ENCODE results near the gene WDR49.

WDR49 gene

DNA sequence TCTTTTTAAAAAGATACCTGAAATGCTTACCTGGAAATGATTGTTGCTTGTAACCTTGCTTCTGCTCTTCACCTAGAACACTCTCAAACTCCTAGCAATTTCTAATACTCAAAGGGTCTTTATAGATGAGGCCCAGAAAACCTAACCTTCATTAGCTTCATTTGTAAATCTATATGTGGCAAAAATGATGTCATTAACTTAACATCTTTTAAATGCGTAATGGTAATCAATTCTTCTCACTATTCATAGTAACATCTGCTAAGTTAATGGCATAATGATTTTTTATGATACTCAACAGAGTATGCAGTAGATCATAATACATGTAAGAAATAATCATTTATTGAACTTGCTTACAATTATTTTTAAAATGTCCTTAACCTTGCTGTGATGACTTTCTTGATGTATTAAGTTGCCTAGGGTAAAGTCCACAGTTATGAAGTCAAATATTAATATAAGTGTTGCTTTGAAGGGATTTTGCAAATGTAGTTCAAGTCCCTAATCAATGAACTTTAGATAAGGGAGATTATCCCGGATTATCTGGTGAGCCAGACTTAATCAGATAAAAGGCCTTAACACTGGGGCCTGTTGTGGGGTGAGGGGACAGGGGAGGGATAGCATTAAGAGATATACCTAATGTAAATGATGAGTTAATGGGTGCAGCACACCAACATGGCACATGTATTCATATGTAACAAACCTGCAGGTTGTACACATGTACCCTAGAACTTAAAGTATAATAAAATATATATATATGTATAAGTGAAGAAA, 169.8 kb downstream of the WDR49 start:
- no peak for DNase-seq

DNA sequence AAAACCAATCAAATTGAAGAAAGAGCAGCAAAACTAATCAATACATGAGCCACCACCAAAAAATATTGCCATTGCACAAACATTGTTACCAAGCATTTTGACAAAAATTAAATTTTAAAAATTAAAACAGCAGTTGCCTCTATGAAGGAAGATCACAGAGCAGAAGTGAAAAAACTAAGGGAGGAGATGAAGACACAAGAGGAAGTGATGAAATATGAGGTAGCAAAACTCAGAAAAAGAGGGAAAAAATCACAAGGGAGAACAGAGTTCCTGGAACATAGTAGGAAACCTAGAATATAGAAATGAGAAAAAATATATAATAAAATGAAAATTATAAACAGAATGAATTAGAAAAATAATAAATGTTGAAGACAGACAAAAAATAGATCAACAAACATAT, 172.6 kb downstream of the WDR49 start:
- no peak for DNase-seq

DNA sequence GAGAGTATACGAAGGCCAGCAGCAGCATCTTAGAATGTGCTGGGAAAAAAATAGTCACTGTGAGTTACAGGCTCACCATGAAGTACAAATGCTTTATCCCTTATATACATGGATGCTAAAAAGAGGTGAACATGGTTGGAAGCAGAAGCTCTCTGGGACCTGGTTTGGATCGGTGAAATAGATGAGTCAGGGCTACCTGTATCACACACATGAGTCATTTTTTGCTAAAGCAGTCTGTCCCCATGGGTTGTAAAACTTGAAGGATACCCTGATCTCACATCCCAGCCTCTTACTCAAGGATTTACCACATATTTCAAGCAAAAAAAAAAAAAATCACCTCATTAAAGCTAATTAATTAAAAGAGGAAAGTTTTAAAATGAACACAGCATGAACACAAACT, 173.0 kb downstream of the WDR49 start:
- DNase-seq, result no peak

DNA sequence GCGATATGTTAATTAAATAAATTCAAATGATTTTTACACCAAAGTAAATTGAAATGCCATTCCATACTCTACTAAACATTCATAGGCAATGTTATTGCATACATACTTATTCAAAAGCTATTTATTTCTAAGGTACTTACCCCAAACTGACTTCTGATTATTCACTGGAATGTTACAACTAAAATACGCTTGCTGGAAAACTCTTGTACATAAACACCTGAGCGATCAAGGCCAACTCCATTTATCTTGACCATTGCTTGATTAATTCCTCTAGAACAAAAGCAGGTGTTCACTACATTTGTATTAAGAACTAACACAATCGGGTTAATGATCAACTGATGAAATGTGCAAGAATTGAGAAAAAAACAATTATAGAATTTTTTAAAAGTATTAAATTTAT, 179.9 kb downstream of the WDR49 start, which contains the start of gene SERPINI2:
Gene SERPINI2, minus strand, starts transcription at position 180 of the 400 bp plus-strand sequence. CDS start 2,208 bp downstream, outside the sequence.
- DNase-seq, result no peak

DNA sequence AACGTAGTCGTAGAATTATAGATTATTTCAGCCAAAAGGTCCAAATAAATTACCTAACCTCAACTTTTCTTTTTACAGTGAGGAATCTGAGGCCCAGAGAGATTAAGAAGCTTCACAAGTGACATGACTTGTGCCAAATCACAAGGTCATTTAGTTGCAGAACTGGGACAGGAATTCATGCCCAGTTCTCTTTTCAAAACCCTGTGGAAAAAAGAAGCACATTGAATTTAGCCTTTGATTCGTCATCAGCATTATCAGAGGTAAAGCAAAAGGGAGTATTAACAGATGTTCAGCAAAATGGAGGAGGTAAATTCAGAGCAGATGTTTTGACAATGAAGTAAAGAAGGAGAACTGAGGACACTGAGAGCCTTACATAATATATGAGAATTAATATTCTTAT, 184.4 kb downstream of the WDR49 start:
- no peak for DNase-seq

DNA sequence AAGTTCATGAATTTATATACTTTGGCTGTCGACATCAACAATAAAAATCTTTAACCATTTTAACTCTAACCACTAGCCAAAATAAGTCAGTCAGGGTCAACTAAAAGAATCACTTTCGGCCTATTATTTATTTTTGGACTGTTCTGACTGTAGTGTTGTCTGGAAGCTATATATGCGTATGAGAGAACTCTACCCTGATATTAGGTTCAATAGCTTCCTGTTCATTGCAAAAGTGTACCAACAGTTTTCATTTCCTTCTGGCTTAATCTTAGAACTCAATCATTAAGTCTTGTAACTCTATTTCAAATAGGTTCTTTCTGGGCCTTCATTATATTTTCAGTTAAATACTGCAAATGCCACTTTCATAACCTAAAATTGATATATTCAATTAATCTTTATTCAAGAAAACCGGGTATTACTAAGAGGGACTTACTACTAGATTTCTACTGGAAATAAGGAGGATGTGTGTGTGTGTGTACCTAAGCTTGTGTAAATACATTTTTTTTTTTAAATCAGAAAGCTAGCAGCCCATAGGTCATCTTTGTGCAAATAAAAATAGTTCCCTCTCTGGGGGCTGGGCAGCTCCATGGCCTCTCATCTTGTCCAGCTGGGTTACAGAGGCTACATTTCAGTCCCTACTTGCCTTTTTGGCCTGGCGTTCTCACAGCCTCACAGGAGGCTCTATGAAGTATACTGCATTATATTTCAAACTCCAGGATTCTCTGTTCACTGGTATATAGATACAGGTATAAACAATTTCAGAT, 185.7 kb downstream of the WDR49 start:
- DNase-seq, result no peak

DNA sequence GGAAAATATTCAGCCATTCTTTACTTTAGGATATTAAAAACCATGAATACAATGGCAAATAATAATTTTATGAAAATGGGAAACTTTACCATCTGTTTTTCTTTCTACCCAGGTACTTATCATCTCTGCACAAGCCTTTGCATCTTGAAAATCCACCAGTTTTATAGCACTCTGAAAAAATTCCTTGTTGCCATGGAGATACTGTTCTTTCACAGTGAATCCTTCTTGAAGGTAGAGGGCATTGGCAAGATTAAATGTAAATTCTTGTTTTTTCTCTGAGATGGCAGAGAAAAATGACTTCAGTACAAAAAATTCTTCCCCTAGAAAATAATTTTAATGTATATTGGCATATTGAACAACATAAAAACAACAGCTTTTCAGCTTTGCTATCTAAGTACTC, 186.8 kb downstream of the WDR49 start:
- no peak for DNase-seq

DNA sequence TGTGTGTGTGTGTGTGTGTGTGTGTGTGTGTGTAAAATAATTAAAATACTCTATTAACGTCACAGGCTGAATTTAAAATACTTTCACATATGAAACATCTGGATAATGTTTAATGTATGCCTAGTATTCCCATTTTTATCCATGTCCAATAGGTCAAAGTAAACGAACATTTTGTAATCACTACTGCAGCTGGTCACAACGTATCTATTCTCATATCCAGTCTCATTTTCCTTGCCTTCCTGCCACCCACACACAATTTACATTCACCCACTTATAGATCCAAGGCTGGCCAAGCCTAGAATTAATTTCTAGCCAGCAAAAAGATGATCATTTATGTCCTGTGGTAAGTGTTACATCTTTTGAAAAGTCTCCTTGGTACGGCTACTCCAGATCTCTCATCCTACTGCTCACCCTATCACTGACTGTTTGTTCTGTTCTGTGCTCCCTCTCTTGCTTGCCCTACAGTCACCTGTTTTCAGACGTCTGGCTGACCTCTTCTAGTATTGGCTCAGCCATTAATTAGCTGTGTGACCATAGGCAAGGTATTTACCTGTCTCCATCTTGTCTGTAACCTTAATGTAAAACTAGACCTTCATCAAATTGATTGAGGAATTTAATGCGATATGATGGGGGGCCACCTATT, 197.5 kb downstream of the WDR49 start:
- no peak for DNase-seq

DNA sequence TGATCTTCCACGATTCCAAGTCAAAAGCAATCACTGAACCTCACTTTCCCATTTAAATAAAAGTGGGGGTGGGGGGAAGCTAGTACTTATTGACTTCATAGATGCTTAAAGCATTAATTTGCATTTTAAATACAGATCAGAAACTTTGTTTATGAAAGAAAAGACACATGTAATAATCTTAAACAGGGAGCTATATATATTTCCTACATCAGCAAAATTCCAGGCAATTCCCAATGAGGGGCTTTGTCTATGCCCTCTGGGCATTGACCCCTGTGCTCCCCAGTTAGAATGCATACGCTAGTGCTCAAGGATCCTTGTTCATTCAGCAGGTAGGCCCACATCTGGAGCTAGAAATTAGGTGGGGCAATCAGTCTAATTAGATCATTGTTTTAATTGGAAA, 199.9 kb downstream of the WDR49 start:
- DNase-seq, result no peak

DNA sequence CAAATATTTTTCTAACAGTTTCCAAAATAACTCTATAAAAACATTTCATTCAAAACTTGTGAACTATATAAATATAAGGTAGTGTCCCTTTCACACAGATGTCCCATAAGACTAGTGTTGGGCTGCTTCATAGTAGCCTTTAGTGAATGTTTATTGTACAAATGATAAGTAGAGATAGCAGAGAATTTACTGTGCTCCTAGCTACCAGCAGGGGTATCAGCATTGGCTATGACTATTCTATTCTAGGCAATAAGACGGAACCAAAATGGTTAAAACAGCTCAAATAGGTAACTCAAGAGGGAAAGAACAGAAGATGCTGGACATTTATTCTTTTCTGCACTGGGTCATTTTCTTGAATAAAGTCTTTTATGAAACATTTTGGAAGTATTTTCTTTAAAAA, 202.5 kb downstream of the WDR49 start:
- DNase-seq, result no peak

DNA sequence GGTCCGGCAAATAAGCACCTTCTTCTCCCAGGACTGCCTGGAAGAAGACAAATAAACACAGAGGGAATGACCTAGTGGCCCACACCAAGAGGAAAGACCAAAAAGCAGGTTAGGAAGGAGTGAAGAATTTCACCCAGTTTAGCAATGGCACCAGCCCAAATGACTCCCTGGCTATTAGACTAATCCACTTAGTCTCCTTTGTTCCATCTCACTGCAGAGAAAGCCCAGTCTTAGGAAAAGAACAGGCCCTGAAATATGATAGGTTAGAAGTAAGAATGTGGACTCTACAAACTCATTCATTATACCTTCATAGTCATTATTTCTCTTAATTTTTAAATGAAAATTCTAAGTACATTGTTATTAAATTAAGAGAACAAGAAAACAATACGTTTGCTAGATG, 203.1 kb downstream of the WDR49 start:
- no peak for DNase-seq

DNA sequence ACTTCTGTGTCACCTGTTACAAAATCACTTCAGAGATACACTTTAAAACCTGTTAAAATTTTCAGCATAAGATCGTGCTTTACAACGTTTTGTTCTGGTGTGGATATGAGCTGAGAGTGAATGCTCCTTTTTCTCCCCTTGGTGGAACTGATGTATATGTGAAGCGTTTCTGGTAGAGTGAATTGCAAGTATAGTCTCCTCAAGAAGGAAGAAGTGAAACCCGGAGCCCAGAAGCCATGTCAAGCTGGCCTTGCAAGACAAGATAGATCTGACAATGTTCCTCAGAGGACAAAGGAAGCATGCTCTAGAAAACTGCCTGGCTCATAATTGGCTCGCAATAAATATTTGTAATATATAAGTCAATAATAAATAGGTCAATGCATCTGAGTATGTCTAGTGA, 203.5 kb downstream of the WDR49 start:
- no peak for DNase-seq

DNA sequence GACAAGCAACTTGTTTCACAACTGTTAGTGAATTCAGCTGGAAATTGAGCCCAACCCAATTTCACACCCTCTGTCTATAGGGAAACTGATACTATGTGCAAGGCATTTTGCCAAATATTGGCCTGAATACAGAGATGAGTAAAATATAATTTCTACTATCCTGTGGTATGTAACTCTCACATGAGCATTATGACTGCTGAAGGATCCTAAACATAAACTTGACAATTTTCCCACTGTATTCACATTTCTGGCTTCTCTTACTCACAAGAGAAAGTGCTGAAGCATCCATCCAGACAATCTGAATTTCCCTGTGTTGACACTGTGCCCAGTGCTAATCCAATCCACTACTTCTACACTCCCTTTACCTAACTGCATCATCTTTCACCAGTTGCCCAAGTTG, 208.3 kb downstream of the WDR49 start:
- no peak for DNase-seq

DNA sequence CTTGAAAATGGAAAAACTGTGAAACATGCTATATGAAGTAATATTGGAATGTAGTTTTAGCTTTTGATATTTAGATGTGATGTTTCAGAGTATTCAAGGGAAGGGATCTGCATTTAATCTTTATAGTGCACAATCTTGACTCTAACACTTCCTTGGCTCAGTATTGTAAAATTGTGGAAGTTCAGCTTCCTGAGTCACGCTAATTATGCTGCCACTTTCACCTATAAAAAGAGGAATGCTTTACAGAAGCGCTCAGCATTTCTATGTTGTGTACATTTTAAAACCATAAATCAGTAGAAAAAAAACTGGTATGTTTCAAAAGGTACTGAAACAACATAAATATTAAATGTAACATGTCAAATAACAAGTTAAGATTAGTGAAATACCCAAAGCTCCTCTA, 212.5 kb downstream of the WDR49 start:
- DNase-seq, result no peak

DNA sequence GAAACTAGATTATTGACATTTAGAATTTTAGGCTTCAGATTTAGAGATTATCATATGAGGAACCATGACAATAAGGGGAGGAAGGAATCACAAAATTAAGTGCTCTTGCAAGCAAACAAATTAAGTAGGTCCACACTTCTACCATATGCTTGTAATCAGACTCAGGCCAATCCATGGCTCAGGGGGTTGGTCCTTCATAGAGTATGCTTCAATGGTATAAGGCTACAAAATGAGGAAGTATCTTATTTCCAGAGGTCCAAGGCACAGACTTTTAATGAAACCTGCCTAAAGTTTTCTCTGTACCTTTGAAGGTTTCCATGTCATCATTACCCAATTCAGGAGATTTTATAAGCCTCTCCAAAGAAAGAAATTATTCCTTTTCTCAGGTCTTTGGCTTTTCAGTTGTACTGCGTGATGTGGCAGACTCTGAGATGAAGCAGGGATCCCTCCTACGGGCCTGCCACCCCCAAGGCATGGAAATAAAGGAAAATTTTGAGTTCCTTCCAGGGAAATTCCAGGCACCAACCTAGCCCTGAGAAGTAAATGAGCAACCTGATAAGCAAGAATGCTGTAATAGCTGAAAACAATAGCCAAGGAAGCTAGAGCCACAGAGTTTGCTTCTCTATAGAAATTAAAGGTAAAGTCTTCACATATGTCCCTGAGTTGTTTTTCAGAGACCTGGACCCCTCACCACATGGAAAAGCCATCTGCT, 216.2 kb downstream of the WDR49 start:
- DNase-seq, result no peak

Data from KG1 (cell line).